ENCODE measurements around the gene BHMT2. TPM values are rescaled to one million over a fixed set of nuclear protein-coding genes. Genes with fewer than 3 reads are reported as not detected.

The BHMT2 gene
- total RNA-seq, 2 donors from 2014 or later, result 8.1 to 17.1 TPM

GRCh38 chr5:79050498-79050897 is 19.1 kb upstream of the BHMT2 start:
- no peak overlapping the region for H3K27ac ChIP-seq
- TF ChIP-seq CTCF (IDR thresholded peaks at IDR 0.05), result no peak
- no peak overlapping the region for H3K4me3 ChIP-seq
- H3K4me1 ChIP-seq, result no peaks in the 10 kb centered on the region
- H3K9me3 ChIP-seq, result peaks cover 0 to 6% of the 10 kb centered on the region in 2 donors
- no peak for DNase-seq (ENCODE audit: low spot score)
- no peaks in the 10 kb centered on the region for H3K27me3 ChIP-seq
- no peaks in the 10 kb centered on the region for H3K36me3 ChIP-seq

- H3K36me3 ChIP-seq, result no peaks in the 10 kb centered on the region
- no peak for DNase-seq (ENCODE audit: low spot score)
- H3K4me1 ChIP-seq, result no peaks in the 10 kb centered on the region
- no peaks in the 10 kb centered on the region for H3K27me3 ChIP-seq
- H3K9me3 ChIP-seq, result peaks cover 0 to 6% of the 10 kb centered on the region in 2 donors
- TF ChIP-seq CTCF (IDR thresholded peaks at IDR 0.05), result no peak
- H3K27ac ChIP-seq, result no peak overlapping the region
- H3K4me3 ChIP-seq, result no peak overlapping the region
Measured at GRCh38 chr5:79053321-79053720, 16.2 kb upstream of the BHMT2 start.

- no peaks in the 10 kb centered on the region for H3K27me3 ChIP-seq
- no peak overlapping the region for H3K27ac ChIP-seq
- no peaks in the 10 kb centered on the region for H3K4me1 ChIP-seq
- DNase-seq (ENCODE audit: low spot score), result no peak
- H3K9me3 ChIP-seq, result peaks cover 0 to 6% of the 10 kb centered on the region in 2 donors
- H3K36me3 ChIP-seq, result no peaks in the 10 kb centered on the region
- no peak overlapping the region for H3K4me3 ChIP-seq
- no peak for TF ChIP-seq CTCF (IDR thresholded peaks at IDR 0.05)
Measured at GRCh38 chr5:79055017-79055416, 14.6 kb upstream of the BHMT2 start.

- Histone ChIP-seq H3K4me1 (no peaks in the 10 kb centered on the region), H3K4me3 (no peak overlapping the region), H3K9me3 (peaks cover 0 to 6% of the 10 kb centered on the region in 2 donors), H3K36me3 (no peaks in the 10 kb centered on the region), H3K27ac (no peak overlapping the region), H3K27me3 (no peaks in the 10 kb centered on the region)
- DNase-seq (ENCODE audit: low spot score), result no peak
- TF ChIP-seq CTCF (IDR thresholded peaks at IDR 0.05), result no peak
Measured at GRCh38 chr5:79056847-79057246, 12.7 kb upstream of the BHMT2 start.

- Histone ChIP-seq H3K36me3 (no peaks in the 10 kb centered on the region), H3K27me3 (no peaks in the 10 kb centered on the region), H3K27ac (no peak overlapping the region), H3K4me3 (no peak overlapping the region), H3K4me1 (no peaks in the 10 kb centered on the region), H3K9me3 (no peaks in the 10 kb centered on the region)
- no peak for TF ChIP-seq CTCF (IDR thresholded peaks at IDR 0.05)
- DNase-seq (ENCODE audit: low spot score), result no peak
Measured at GRCh38 chr5:79059674-79060073, 9.9 kb upstream of the BHMT2 start.

GRCh38 chr5:79062436-79062835 is 7.1 kb upstream of the BHMT2 start:
- Histone ChIP-seq H3K9me3 (no peaks in the 10 kb centered on the region), H3K4me1 (no peaks in the 10 kb centered on the region), H3K4me3 (no peak overlapping the region), H3K27me3 (no peaks in the 10 kb centered on the region), H3K27ac (no peak overlapping the region), H3K36me3 (no peaks in the 10 kb centered on the region)
- DNase-seq (ENCODE audit: low spot score), result no peak
- no peak for TF ChIP-seq CTCF (IDR thresholded peaks at IDR 0.05)
